ENCODE measurements around the gene MTA1. TPM values are rescaled to one million over a fixed set of nuclear protein-coding genes. Genes with fewer than 3 reads are reported as not detected.

MTA1 gene
- total and polyA plus RNA-seq, 10 of the 15 experiments (the other 5 are each of a cell fraction or from before 2014, with no cell fraction given) = 0.14 to 162 (median 30.6) TPM

DNA sequence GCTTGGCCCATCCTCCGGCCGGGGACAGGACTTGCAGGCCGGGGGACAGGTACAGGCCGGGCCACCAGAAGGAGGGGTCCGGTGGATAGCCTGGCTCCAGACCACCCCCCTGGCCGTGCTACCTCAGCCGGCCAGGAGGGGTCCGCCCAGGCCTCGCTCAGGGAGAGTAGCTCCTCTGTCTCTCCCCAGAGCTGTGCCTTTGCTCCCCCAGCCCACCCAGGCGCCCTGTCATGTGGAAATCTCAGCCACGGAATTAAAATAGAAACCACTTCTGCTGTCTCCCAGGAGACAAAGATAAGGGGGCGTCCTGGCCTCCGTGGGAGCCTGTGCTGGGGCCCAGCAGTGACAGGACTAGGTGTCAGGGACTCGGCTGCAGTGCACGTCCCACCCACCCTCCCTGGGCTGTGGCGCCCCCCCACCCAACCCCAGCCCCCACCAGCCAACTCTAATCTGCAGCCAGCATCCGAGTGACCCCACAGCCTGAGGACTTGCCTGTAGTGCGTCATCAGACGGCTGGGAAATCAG, 51.7 kb downstream of the MTA1 start:
- peaks cover 0 to 9% of the 10 kb centered on the region in 2 experiments; a peak in 3 of 4 replicates for H3K36me3 ChIP-seq (ENCODE audit: control insufficient read depth in 2 of 2, insufficient read depth in 2 of 2, low read length in 1 of 2)
- H3K79me2 ChIP-seq (ENCODE audit: control insufficient read depth, insufficient read depth, low read length) = no peaks in the 10 kb centered on the region
- intact Hi-C loops (cut with micrococcal nuclease; ENCODE audit: unreplicated experiment) = no loop called here
- ChIA-PET CTCF (interaction anchor here (0.6 to 1.5 kb wide), 2 partner anchors 9 to 1783 kb away, joined by 3 to 7 read pairs; no protein-coding TSS in a partner anchor), RAD21 (ENCODE audit: unreplicated experiment) (interaction anchor here (0.9 kb wide), 1 partner anchor 101 kb away, joined by 3 read pairs; no protein-coding TSS in a partner anchor), POLR2A (no interaction called here), SMC1A (ENCODE audit: uncharacterized antibody, unreplicated experiment) (no interaction called here)
- no peaks in the 10 kb centered on the region for H3K4me1 ChIP-seq (ENCODE audit: control insufficient read depth, insufficient read depth, low read length)
- no peak overlapping the region for H2AFZ ChIP-seq (ENCODE audit: control insufficient read depth, low read depth, low read length)
- BruUV-seq (replicated peaks) = no TSS peak
- in situ Hi-C loops (cut with MboI) = no loop called here
- no peaks in the 10 kb centered on the region for H3K9me3 ChIP-seq (replicated peaks; ENCODE audit: control insufficient read depth, insufficient read depth, low read length)
- no peak overlapping the region for H3K27ac ChIP-seq (ENCODE audit: control insufficient read depth, insufficient read depth)
- TF ChIP-seq CTCF (IDR thresholded peaks at IDR 0.05 in 2 of 3, conservative IDR thresholded peaks at IDR 0.05 in 1 of 3; ENCODE audit: control insufficient read depth in 2 of 3, extremely low read depth in 1 of 3, insufficient read depth in 1 of 3, low read depth in 3 of 3, low read length in 3 of 3) (0 out of 6 replicates have a peak, but pooled peaks of 2 of the 3 experiments have one; percentile 10 to 13), ZNF217 (IDR thresholded peaks at IDR 0.05) (no peak), NR2C2 (IDR thresholded peaks at IDR 0.05; ENCODE audit: borderline replicate concordance, control insufficient read depth, insufficient read length, low read depth) (no peak)
- WGBS (ENCODE audit: insufficient coverage, insufficient replicate concordance, low lambda C conversion rate, missing lambda C conversion rate) = 48% methylated on average over 19 of the region's 19 CpGs
- H4K20me1 ChIP-seq (ENCODE audit: control insufficient read depth, insufficient read depth) = no peaks in the 10 kb centered on the region
- no peak overlapping the region for H3K4me2 ChIP-seq (ENCODE audit: control insufficient read depth, insufficient read depth)
- H3K4me3 ChIP-seq = no peak overlapping the region
- peaks cover 4 to 8% of the 10 kb centered on the region in 2 experiments; a peak in 3 of 4 replicates for H3K27me3 ChIP-seq (replicated peaks in 1 of 2; ENCODE audit: control insufficient read depth in 2 of 2, insufficient read depth in 2 of 2, low read length in 1 of 2)
- DNase-seq (ENCODE audit: low read depth, low spot score) = no peak
- no peak overlapping the region for H3K9ac ChIP-seq (ENCODE audit: control insufficient read depth, insufficient read depth, low read length)
- FAIRE-seq = no peak
- ATAC-seq = no peak
